Activated T-helper 9 cell treated with anti-CD3 and anti-CD28 coated beads, Interleukin-2, amount 50 U/mL, for 16 hours (primary cell): Measurements from ENCODE around the gene TMTC2.

ENCODE experiments used
- DNase-seq: peaks from one replicate; pipeline ENCODE4 v3.0.0-alpha.2; 2020; ENCODE audit warnings: low read depth

Gene TMTC2

DNA sequence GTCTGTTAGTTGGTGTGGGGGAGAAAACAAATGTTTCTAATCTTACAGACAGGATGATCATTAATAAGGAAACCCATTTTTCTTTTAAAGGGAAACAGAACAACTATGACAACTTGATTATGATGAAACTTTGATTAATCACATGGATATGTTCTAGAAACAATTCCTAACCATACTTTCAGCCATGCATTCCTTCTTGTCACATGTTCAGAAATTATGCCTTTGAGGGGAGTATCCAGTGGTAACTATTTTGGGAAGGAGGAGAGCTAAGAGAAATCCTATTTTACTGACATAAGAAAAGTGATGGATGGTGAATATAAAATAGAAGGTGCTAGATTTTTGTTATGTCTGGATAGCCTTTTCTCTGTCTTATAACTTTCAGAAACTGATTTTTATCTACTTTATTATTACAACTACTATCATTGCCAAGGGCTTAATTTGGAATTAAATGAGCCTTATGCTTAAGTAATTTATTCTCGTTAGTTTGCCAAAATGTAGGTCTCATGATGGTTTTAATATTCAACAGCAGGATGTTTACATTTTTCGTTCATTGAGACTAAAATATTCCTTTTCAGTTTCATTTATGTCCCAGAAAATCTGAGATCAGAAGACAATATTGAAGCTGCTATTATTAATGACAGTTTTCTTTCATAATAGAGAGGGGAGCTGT is 200.1 kb downstream of the TMTC2 start:
- DNase-seq = no peak

DNA sequence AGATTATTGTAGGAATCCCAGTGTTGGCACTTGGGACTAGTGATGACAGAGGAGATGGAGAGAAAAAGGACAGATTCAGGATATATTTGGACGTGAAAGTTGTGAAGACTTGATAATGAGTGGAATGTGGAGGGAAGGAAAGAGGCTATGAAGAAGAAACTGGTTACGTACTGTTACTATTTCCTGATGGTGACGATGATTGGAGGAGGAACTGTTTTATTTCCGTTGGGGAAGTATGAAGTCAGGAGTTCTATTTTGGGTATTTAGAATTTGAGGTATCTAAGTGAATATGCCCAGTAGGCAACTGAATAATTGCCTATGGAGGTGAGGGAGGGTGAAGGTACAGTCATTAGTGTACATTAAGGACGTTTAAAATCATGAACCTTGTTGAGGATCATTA is 207.2 kb downstream of the TMTC2 start:
- DNase-seq = no peak

DNA sequence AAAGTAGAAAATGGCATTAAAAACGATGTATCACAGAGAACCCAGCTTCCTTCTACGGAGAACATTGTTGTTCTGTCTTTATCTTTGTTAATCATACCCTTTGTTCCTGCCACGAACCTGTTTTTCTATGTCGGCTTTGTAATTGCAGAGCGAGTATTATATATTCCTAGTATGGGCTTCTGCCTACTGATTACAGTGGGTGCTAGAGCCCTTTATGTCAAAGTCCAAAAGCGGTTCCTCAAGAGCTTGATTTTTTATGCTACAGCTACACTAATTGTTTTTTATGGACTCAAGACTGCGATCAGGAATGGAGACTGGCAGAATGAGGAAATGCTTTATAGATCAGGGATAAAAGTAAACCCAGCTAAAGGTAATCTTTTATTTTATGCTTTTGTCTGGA is 209.6 kb downstream of the TMTC2 start:
- DNase-seq = no peak

DNA sequence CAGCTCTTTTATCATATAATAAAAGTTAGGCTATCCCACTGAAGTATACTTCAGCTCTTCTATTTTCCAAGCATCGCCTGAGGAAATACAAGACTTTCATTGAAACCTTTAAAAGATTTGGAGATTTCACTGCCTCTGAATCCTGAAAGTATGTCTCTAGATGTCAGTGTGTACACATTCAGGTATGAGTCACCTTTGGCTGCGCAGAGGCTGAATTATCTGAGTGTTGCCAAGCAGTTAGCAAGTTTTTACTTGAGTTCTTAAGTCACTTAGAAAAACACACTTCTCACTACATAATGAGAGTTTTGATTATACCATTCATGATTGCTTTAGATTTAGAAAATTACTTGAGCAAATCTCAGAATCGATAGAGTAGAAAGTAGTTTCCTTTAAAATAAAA is 210.3 kb downstream of the TMTC2 start:
- DNase-seq = no peak

DNA sequence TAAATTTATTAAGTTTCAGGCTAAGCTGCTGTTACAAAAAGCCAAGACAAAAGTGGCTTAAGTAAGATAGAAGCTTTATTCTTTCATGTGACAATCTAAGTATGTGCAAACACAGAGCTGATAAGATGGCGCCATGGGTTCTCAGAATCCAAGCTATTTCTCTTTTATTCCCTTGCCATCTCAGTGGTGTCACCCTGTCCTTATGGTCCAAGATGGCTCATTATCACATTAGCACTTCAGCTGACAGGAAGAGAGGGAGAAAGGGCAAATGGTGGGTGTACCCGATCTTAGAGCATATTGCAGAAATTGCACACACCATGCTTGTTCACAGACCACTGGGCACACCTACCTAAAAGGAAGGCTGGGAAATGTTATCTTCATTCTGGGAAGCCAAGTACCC is 211.7 kb downstream of the TMTC2 start:
- DNase-seq = no peak

DNA sequence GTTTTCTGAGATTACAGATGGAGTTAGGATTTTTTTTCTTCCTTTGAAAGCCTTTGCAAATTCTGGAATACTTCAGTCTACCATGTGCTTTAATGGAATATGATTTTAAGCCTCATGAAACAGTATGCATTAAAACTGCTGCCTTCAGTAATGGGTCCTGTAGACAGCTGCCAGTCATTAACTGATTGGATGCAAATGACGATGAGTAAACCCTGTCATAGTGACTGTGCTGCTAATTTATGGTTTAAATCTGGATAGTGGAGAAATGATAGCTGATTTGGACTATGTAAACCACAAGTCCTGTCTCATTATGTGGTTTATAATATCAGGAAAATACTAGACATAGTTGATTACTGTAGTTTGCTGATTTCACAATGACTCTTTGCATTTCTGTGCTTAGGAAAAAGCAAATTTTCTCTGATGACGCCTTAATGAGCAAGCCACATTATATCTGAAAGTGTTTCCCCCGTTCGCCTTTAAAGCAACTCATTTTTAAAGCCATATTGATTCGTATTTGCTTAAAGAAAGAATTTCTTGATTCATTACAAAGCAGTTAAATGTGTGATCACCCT is 217.6 kb downstream of the TMTC2 start:
- DNase-seq = no peak

DNA sequence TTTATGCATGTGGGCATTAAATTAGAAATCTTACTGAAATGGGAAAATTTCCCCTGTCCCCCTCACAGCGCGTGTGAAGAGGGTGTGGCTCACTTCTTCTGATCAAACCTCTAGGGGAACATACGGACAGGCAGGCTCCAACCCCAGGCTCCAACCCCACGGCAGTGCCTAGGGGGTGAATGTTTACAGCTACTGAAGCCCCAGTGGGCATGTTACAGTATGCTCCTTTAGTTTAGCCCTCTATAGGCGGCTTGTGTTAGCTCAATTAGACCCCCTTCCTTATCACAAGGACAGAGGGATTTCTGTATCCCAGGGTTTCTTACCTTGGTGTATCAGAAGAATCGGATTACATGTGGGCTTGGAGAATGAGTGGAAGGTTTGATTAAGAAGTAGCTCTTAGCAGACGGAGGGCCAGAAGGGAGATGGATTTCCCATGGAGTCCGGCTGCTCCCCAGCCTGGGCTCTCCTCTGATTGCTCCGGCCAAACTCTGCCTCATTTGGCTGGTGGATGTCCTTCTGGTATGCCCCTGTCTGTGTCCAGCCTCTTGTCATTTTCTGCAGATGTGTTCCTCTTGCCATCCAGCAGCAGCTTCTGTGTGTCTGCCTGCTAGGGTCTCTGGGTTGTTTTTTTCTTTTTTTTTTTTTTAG is 223.7 kb downstream of the TMTC2 start:
- DNase-seq = no peak

DNA sequence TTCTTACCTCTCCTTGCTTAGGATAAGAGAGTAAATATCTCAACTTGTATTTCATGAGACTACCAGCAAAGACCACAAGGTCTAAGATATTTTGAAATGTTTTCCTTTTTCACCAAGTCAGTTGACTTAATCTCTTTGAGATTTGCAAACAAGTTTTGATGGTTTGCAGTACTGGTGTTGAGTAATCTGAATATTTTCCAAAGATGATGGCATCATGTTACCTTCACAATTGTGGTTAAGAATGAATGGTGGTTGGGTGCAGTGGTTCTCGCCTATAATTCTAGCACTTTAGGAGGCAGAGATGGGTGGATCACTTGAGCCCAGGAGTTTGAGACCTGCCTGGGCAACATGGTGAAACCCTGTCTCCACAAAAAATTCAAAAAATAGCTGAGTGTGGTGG is 225.7 kb downstream of the TMTC2 start:
- DNase-seq = no peak

DNA sequence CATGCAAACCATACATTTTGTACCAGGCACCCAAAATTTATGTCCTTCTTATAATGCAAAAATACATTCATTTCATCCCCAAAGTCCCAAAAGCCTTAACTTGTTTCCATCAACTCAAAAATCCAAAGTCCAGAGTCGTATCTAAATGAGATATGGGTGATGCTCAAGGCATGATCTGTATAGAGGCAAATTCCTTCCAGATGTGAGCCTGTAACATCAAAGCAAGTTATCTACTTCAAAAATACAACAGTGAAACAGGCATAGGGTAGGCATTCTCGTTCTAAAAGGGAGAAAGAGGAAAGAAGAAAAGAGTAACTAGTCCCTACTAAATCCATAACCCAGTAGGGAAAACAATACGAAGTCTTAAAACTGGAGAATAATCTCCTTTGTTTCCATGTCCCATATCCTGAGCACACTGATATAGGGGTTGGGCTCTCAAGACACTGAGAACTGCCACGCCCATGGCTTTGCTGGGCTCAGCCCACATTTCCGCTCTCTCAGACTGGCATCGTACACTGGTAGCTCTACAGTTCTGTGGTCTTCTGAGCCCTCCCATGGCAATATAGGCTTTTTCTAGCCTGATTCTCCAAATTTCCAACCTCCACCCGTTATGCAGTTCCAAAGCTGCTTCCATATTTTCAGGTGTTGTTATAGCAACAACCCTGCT is 232.8 kb downstream of the TMTC2 start:
- no peak for DNase-seq

DNA sequence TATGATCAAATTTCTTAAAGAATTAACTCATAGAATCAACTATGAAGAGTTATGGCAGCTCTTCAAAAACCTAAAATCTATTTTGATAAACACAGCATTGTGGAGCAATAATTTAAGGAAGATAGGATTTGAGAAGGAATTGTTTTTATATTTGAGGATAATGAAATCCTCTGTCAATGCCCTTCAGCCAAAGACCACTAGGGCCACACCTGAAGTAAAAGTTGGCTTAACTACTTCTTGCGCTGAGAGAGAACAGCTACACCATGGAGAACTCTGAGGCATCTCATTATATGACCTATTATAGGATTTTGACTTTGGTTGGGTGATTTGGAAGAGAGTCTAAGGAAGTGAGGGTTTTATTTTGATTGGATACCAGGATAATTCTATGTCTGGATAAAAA is 237.2 kb downstream of the TMTC2 start:
- no peak for DNase-seq

DNA sequence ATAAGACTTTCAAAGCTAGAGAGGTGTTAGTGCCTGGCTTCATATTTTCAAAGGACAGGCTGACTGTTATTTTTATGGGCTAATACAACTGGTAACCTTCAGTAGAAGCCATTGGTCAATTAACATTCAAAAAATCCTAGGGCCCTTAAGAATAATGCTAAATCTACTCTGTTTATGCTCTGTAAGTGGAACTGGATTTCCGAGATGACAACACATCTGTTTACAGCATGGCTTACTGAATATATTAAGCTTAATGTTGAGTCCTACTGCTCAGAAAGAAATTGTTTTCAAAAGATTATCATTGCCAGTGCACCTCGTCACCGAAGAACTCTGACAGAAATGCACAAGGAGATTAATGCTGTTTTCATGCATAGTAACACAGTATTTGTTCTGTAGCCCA is 239.9 kb downstream of the TMTC2 start:
- DNase-seq = no peak

DNA sequence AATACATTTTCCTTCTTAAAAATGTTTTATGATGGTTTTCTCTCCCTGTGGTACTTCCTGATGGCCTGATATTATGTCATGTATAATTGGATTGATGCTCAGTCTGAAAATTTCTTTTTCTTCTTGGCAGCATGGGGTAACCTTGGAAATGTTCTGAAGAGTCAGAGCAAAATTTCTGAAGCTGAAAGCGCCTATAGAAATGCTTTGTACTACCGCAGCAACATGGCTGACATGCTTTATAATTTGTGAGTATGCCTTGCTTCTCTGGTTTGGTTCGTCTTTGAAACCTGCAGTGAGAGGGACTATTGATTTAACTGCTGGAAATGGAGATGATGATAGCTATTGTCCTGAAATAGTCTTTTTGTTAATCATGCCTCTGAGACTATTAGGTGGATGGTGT is 243.6 kb downstream of the TMTC2 start:
- no peak for DNase-seq

DNA sequence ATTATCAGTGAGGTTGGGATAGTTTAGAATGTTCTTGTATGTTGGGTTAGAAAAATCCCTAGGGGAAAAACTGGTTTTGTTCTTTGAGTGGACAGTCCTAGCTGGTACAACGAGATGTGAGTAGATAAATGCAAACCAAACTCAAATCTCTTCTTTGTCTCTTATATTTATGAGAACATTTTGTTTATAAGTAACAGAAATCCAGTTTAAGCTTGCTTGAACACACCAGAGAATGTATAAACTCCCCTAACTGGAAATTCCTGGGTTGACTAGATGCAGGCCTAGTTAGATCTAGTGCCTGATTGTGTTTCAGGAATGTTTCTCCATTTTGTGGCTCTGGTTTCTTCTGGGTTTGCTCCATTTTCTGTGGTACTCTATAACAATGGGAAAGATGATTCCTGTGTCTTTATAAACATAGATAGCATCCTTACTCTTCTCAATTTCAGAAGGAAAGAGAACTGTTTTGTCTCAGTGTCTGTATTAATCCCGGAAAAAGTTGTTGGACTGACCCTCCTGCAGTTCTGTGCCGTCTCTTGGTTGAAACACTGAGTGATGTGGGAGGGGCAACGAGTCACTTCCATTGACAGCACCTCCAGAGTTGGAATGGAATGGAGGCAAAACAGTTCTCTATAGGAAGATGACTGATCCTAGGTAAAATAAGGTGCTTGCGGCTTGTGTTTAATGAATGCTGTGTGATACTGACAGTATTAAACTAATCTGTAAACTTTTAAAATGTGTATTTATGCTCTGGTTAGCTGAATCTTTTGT is 244.8 kb downstream of the TMTC2 start:
- no peak for DNase-seq

DNA sequence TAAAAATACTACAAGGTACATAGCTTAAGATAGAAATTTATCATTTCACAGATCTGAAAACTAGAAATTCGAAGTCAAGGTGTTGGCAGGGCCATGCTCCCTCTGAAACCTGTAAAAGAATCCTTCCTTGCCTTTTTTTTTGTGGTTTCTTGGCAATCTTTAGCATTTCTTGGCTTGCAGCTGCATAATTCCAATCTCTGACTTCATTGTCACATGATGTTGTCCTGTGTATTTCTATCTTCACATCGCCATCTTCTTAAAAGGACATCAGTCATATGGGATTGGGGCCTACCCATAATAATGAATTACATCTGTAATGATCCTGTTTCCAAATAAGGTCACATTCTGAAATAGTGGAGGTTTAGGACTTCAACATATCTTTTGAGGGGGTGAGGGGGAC is 250.4 kb downstream of the TMTC2 start:
- DNase-seq = no peak

DNA sequence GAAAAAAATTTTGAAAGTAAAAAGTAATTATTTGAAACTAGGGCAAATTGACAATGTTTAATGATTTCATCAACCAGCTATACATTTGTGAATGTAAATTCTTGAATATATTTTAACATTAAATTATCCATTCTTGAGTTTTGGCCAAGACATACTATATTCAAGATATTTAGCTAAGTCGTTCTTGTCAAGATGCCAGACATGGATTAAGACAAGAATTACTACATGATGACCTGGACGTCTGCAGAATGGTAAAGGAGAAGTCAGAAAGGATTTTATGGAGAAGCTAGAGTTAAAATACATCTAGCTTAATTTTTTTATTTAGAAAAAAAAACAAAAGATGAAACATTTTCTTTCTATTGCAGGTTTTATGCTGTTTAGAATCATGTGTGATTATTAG is 255.8 kb downstream of the TMTC2 start:
- DNase-seq = no peak

DNA sequence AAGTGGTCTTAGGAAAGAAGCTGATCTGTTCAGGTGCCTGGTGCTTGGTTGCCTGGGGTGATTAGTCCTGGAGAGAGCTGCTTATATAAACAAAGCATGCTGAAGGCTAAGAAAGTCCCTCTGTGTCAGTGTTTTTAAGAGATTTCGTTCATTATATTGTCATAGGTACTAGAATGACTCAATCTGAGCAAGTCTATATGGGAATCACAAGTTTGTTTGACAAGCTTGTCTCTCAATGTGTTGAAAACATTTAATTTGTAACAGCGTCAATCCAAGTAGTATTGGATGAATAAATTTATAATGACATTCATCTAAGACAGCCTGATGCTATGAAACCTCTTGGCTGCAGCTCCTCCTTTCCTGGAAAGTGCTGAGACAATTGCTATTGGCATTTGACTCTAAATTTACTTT is 256.3 kb downstream of the TMTC2 start:
- DNase-seq = no peak

DNA sequence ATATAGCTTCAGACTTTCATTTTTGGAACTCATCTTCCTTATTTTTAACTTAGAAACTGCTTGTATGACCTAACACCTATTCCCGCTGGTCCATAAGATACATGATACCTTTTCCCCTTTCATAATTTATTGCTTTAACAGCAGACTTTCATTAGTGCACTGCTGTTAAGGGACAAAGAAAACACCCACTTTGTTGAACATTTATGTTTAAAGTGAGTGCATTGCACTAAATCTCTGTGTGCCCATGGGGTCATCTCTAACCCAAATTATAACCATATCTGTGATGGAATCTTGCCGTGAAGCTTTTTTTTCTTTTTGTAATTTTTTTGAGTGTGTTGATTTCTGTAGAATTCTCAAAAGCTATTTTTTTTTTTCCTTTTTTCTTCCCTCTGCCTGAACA is 261.8 kb downstream of the TMTC2 start:
- no peak for DNase-seq

DNA sequence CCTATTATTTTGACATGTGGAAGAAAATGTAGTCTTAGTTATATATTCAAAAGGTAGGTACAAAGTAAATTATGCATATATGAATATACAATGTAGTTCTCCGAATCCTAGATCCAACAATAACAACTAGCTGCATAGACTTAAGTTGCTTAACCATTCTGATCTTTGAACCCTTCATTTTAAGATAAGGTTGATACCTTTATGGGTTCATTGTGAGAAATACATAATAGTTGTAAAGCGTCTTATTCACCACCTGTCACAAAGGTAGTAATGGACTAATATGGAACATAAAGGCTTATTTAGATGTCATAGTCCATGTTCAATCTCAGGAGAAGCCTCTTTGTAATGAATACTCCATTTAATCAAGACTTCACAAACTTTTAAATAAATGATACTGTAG is 263.6 kb downstream of the TMTC2 start:
- DNase-seq = no peak

DNA sequence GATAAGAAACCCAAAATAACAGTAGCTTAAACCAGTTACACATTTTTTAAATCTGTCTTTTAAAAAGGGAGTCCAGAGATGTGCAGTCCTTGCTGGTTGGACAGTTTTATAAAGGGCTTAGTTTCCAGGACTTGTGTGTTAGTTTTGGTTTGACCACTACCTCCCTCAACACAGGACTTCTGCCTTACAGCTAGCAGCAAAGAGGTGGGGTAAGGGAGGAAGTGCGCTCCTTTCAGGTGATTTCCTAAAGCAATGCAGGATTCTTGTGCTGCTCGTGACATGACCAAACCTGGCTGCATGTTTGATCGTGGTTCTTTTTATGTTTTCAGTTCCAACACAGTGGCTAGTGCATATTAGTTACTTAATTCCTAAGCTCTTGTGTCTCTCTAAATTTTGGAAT is 266.2 kb downstream of the TMTC2 start:
- no peak for DNase-seq

DNA sequence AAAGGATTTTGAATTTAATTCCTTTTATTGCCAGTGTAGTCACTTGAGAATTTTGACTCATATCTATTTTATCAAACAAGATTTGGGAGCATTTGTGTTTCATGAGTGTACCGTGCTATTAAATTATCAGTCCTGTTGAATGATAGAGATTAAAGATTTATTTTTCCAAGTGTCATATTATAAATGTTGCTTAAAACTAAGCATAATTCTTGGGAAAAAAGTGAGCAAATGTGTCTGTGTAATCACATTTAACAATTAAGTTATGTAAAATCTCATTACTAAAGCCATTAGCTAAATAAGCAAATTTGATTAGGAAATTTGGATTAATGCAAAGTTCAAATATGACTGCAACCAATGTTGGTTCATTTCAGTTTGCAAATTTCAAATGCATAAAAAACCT is 266.7 kb downstream of the TMTC2 start:
- no peak for DNase-seq

DNA sequence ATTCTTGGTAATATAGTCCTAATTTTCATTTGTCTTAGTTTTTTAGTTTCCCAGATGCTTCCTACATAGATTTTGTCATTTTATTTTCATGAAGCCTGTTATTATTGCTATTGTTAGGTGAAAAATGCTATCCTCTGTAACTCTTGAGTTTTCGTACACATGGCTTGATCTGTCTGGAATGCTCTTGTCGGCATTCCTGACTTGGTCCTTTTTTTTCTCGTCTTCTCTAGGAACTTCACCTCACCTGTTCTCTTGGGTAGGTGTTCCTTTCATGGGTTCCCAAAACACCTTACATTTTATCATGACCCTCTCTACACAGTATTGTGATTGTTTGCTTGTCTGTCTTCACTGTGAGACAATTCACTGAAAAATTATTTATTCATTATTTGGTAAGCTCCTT is 267.4 kb downstream of the TMTC2 start:
- no peak for DNase-seq

DNA sequence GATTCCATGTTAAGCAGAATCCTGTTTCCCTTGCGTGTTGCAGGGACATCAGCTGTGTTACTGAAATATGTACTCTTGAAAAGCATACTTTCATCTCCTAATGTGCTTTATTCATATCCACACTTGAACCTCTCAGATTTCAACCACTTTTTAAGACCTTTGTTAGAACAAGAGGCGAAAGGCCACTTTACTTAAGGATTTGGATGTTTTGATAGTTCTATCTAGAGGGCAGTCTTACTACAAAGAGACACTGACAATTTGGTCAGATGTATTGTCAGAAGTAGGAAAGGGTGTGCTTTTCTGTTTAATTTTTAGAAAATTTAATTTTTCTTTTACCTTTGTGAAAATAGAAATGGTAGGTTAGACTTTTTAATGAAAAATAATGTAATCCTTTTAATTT is 267.9 kb downstream of the TMTC2 start:
- DNase-seq = no peak

DNA sequence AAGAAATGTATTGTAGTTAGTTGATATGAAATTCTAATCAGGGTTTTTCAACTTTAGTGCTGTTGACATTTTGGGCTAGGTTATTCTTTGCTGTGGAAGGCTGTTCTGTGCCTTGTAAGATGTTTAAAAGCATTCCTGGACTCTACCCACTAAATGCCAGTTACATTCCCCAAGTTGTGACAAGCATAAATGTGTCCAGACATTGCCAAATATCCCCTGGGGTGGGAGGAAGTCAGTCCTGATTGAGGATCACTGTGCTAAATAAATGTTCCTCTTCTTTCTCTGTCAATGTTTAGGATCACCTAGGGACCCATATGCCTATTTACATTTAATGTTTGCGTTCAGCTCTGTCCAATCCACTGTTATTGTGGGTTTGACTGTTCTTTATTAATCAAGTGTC is 268.3 kb downstream of the TMTC2 start:
- DNase-seq = no peak
